ENCODE results near the gene FXYD3.

Gene FXYD3

GRCh38 chr19:35157431-35157830 is 41.8 kb downstream of the FXYD3 start:
- no peak for DNase-seq (ENCODE audit: low read depth in 1 of 2, low spot score in 1 of 2)

- no peak for DNase-seq (ENCODE audit: low read depth in 1 of 2, low spot score in 1 of 2)
These were observed 44.0 kb downstream of the FXYD3 start for GRCh38 chr19:35159606-35160005.

GRCh38 chr19:35160629-35161433 is 45.2 kb downstream of the FXYD3 start:
- DNase-seq (ENCODE audit: low read depth in 1 of 2, low spot score in 1 of 2): no peak

- no peak for DNase-seq (ENCODE audit: low read depth in 1 of 2, low spot score in 1 of 2)
These were observed 45.8 kb downstream of the FXYD3 start for GRCh38 chr19:35161434-35161743.

- DNase-seq (ENCODE audit: low read depth in 1 of 2, low spot score in 1 of 2): no peak
These were observed 47.1 kb downstream of the FXYD3 start for GRCh38 chr19:35162471-35163326.

- no peak for DNase-seq (ENCODE audit: low read depth in 1 of 2, low spot score in 1 of 2)
These were observed 48.8 kb downstream of the FXYD3 start for GRCh38 chr19:35164418-35164817.

- DNase-seq (ENCODE audit: low read depth in 1 of 2, low spot score in 1 of 2): no peak
These were observed 49.8 kb downstream of the FXYD3 start for GRCh38 chr19:35165200-35166058.

- DNase-seq (ENCODE audit: low read depth in 1 of 2, low spot score in 1 of 2): no peak
These were observed 50.8 kb downstream of the FXYD3 start for GRCh38 chr19:35166100-35167063.

- no peak for DNase-seq (ENCODE audit: low read depth in 1 of 2, low spot score in 1 of 2)
These were observed 51.9 kb downstream of the FXYD3 start for GRCh38 chr19:35167251-35168119.

GRCh38 chr19:35168196-35168595 is 52.6 kb downstream of the FXYD3 start:
- DNase-seq (ENCODE audit: low read depth in 1 of 2, low spot score in 1 of 2): no peak

GRCh38 chr19:35169221-35169995 is 53.8 kb downstream of the FXYD3 start:
- DNase-seq (ENCODE audit: low read depth in 1 of 2, low spot score in 1 of 2): no peak

GRCh38 chr19:35170359-35171061 is 54.9 kb downstream of the FXYD3 start:
- DNase-seq (ENCODE audit: low read depth in 1 of 2, low spot score in 1 of 2): no peak

- no peak for DNase-seq (ENCODE audit: low read depth in 1 of 2, low spot score in 1 of 2)
These were observed 56.1 kb downstream of the FXYD3 start for GRCh38 chr19:35171730-35172129.
